ENCODE measurements around the gene PLA2G3. TPM values are rescaled to one million over a fixed set of nuclear protein-coding genes. Genes with fewer than 3 reads are reported as not detected.

The PLA2G3 gene
- total and polyA plus RNA-seq, 4 donors = 0.85 to 17.4 (median 8.2) TPM

DNA sequence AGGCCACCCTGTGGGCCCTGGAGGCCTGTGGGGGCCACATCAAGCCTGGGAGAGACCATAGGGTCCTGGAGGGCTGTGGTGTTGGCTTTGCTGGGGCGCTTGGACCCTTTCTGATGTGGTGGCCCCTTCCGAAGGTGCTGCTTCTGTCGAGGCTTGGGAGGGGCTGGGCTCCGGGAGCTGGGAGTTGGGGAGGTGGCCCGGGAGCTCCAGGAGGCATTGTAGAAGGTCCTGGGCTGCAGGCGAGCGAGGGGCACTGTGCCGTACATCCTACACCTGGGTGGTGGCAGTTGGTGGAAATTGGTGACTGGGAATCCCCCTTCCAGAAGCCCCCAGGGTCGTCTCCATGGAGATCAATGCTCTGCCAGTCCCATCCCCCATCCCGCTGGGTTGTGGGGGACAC is 2.6 kb downstream of the PLA2G3 start:
- H3K9ac ChIP-seq (ENCODE audit: insufficient read depth in 1 of 2, low read length in 2 of 2) = no peak overlapping the region
- no peaks in the 10 kb centered on the region for H3K9me3 ChIP-seq (ENCODE audit: control insufficient read depth in 4 of 4, insufficient read depth in 3 of 4, low read length in 3 of 4)
- H3K27ac ChIP-seq (ENCODE audit: low read depth in 1 of 2, low read length in 1 of 2) = no peak overlapping the region
- H3K36me3 ChIP-seq (ENCODE audit: control insufficient read depth in 4 of 4, insufficient read depth in 4 of 4, low read length in 4 of 4) = peaks cover 0 to 2% (median 0%) of the 10 kb centered on the region in 4 donors
- TF ChIP-seq CTCF (IDR thresholded peaks at IDR 0.05; ENCODE audit: control extremely low read depth, extremely low read depth) = no peak
- no peak for DNase-seq
- ATAC-seq (ENCODE audit: insufficient read depth, low FRiP score) = no peak
- H3K4me3 ChIP-seq = no peak overlapping the region
- peaks cover 0 to 3% (median 0%) of the 10 kb centered on the region in 3 donors for H3K27me3 ChIP-seq (ENCODE audit: control insufficient read depth in 3 of 3, insufficient read depth in 3 of 3, low read length in 2 of 3)
- no peaks in the 10 kb centered on the region for H3K4me1 ChIP-seq (ENCODE audit: control insufficient read depth in 5 of 5, insufficient read depth in 5 of 5, low read length in 5 of 5)
- 79% methylated on average over 7 to 10 of the region's 10 CpGs for WGBS, 2 donors

DNA sequence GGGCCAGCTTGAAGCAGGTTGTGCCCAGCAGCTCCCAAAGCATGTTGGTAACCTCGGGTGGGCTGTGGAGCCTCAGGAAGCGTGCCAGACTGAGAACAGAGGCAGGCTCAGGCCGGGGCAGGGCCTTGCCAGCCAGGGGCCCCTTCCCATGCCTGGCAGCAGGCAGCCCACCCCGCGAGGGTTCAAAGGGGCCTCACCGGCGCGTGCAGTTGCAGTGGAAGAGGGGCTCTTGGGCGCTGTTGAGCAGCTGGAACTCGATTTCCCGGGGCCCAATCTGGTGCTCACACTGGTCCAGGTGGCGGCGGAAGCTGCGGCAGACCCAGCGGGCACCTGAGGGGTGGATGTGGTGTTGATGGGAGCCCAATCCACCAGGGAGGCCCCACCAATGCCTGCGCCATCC is 3.6 kb downstream of the PLA2G3 start:
- no peak overlapping the region for H3K9ac ChIP-seq (ENCODE audit: insufficient read depth in 1 of 2, low read length in 2 of 2)
- no peak for ATAC-seq (ENCODE audit: insufficient read depth, low FRiP score)
- 91 to 94% methylated on average over 16 of the region's 16 CpGs for WGBS, 2 donors
- H3K36me3 ChIP-seq (ENCODE audit: control insufficient read depth in 4 of 4, insufficient read depth in 4 of 4, low read length in 4 of 4) = peaks cover 0 to 2% (median 0%) of the 10 kb centered on the region in 4 donors
- DNase-seq = no peak
- H3K27me3 ChIP-seq (ENCODE audit: control insufficient read depth in 3 of 3, insufficient read depth in 3 of 3, low read length in 2 of 3) = peaks cover 0 to 3% (median 0%) of the 10 kb centered on the region in 3 donors
- TF ChIP-seq CTCF (IDR thresholded peaks at IDR 0.05; ENCODE audit: control extremely low read depth, extremely low read depth) = no peak
- no peaks in the 10 kb centered on the region for H3K4me1 ChIP-seq (ENCODE audit: control insufficient read depth in 5 of 5, insufficient read depth in 5 of 5, low read length in 5 of 5)
- H3K27ac ChIP-seq (ENCODE audit: low read depth in 1 of 2, low read length in 1 of 2) = no peak overlapping the region
- no peak overlapping the region for H3K4me3 ChIP-seq
- no peaks in the 10 kb centered on the region for H3K9me3 ChIP-seq (ENCODE audit: control insufficient read depth in 4 of 4, insufficient read depth in 3 of 4, low read length in 3 of 4)

GRCh38 chr22:31136155-31136554 is 4.2 kb downstream of the PLA2G3 start:
- H3K4me1 ChIP-seq (ENCODE audit: control insufficient read depth in 5 of 5, insufficient read depth in 5 of 5, low read length in 5 of 5) = no peaks in the 10 kb centered on the region
- 89 to 91% methylated on average over 9 of the region's 9 CpGs for WGBS, 2 donors
- no peaks in the 10 kb centered on the region for H3K9me3 ChIP-seq (ENCODE audit: control insufficient read depth in 4 of 4, insufficient read depth in 3 of 4, low read length in 3 of 4)
- peaks cover 0 to 2% (median 0%) of the 10 kb centered on the region in 4 donors for H3K36me3 ChIP-seq (ENCODE audit: control insufficient read depth in 4 of 4, insufficient read depth in 4 of 4, low read length in 4 of 4)
- peaks cover 0 to 3% (median 0%) of the 10 kb centered on the region in 3 donors for H3K27me3 ChIP-seq (ENCODE audit: control insufficient read depth in 3 of 3, insufficient read depth in 3 of 3, low read length in 2 of 3)
- ATAC-seq (ENCODE audit: insufficient read depth, low FRiP score) (no peak), DNase-seq (no peak)
- H3K4me3 ChIP-seq = no peak overlapping the region
- H3K27ac ChIP-seq (ENCODE audit: low read depth in 1 of 2, low read length in 1 of 2) = no peak overlapping the region
- H3K9ac ChIP-seq (ENCODE audit: insufficient read depth in 1 of 2, low read length in 2 of 2) = no peak overlapping the region
- TF ChIP-seq CTCF (IDR thresholded peaks at IDR 0.05; ENCODE audit: control extremely low read depth, extremely low read depth) = no peak

DNA sequence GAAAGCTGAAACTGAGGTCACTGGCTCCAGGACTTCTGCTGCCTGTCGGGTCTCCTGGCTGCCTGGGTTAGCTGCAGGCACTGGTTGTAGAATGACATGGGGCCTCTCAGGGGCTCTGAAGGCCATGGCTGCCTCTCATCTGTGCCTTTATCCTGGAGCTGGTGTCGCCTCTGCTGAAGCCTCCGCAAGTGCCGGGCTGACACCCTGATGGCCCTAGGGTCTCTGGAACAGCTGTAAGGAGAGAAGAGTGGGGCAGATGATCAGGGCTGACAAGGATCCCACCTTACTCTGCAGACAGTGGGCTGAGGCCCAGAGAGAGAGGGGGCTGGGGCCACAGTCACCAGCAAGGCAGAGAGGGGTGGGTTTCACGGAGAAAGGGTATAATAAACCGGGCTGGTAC is 4.6 kb downstream of the PLA2G3 start:
- DNase-seq (no peak), ATAC-seq (ENCODE audit: insufficient read depth, low FRiP score) (no peak)
- TF ChIP-seq CTCF (IDR thresholded peaks at IDR 0.05; ENCODE audit: control extremely low read depth, extremely low read depth) = no peak
- peaks cover 0 to 4% (median 0%) of the 10 kb centered on the region in 5 donors for H3K4me1 ChIP-seq (ENCODE audit: control insufficient read depth in 5 of 5, insufficient read depth in 5 of 5, low read length in 5 of 5)
- peaks cover 0 to 3% (median 0%) of the 10 kb centered on the region in 3 donors for H3K27me3 ChIP-seq (ENCODE audit: control insufficient read depth in 3 of 3, insufficient read depth in 3 of 3, low read length in 2 of 3)
- H3K9ac ChIP-seq (ENCODE audit: insufficient read depth in 1 of 2, low read length in 2 of 2) = no peak overlapping the region
- H3K36me3 ChIP-seq (ENCODE audit: control insufficient read depth in 4 of 4, insufficient read depth in 4 of 4, low read length in 4 of 4) = peaks cover 0 to 2% (median 0%) of the 10 kb centered on the region in 4 donors
- no peak overlapping the region for H3K27ac ChIP-seq (ENCODE audit: low read depth in 1 of 2, low read length in 1 of 2)
- H3K4me3 ChIP-seq = no peak overlapping the region
- no peaks in the 10 kb centered on the region for H3K9me3 ChIP-seq (ENCODE audit: control insufficient read depth in 4 of 4, insufficient read depth in 3 of 4, low read length in 3 of 4)
- 91 to 95% methylated on average over 6 of the region's 6 CpGs for WGBS, 2 donors

Measured in lung (tissue), 12 donors.